K562 (cell line): Measurements from ENCODE around the gene TMIGD2. TPM values are rescaled to one million over a fixed set of nuclear protein-coding genes. Genes with fewer than 3 reads are reported as not detected.

ENCODE experiments used
- BHLHE40 ChIP-seq: IDR thresholded peaks from 2 replicates; pipeline ENCODE4 v1.6.1; 2011; ENCODE audit warnings: low read length, improper control_type of control experiment
- CBX3 ChIP-seq, 2 experiments: IDR thresholded peaks; 1 replicate in 1 of 2; 2 replicates in 1 of 2; pipeline ENCODE4 v1.6.1; 2012; ENCODE audit warnings: inconsistent platforms in 2 of 2, low read length in 2 of 2, borderline replicate concordance in 1 of 2, control low read depth in 1 of 2
- CEBPB ChIP-seq: fragments of 450-650 bp; IDR thresholded peaks from 2 replicates; pipeline ENCODE4 v1.6.1; 2016; ENCODE audit warnings: missing genetic modification characterization, missing compliant biosample characterization
- CHD2 ChIP-seq: IDR thresholded peaks from 2 replicates; pipeline ENCODE4 v1.6.1; 2011; ENCODE audit warnings: low read depth, low read length
- CHD7 ChIP-seq: fragments of 200-600 bp; sonication (generic); IDR thresholded peaks from one replicate; pipeline ENCODE4 v1.6.1; 2012; ENCODE audit warnings: mild to moderate bottlenecking, low read depth, low read length, inconsistent platforms
- CXXC5 ChIP-seq: fragments of 250-450 bp; sonication (Bioruptor Pico); IDR thresholded peaks from 2 replicates; pipeline ENCODE4 v1.8.0; 2022; ENCODE audit warnings: inconsistent platforms, mild to moderate bottlenecking, moderate library complexity
- DNMT1 ChIP-seq: fragments of 450-650 bp; IDR thresholded peaks from 2 replicates; pipeline ENCODE4 v1.6.1; 2016; ENCODE audit warnings: antibody characterized with exemption, mild to moderate bottlenecking
- HDGF ChIP-seq: fragments of 450-650 bp; IDR thresholded peaks from 2 replicates; pipeline ENCODE4 v1.6.1; 2016
- IFI16 ChIP-seq: fragments of 250-450 bp; sonication (Bioruptor Pico); IDR thresholded peaks from 2 replicates; pipeline ENCODE4 v2.1.2; 2022; ENCODE audit warnings: mild to moderate bottlenecking, inconsistent platforms
- KDM1A ChIP-seq, 2 experiments: fragments of 450-650 bp; IDR thresholded peaks; 2 replicates each; pipeline ENCODE4 v1.6.1; 2016; ENCODE audit warnings: mild to moderate bottlenecking in 2 of 2
- MCM2 ChIP-seq: fragments of 450-650 bp; IDR thresholded peaks from 2 replicates; pipeline ENCODE4 v1.6.1; 2017; ENCODE audit warnings: low read depth, mild to moderate bottlenecking
- MECOM ChIP-seq: fragments of 250-450 bp; sonication (Bioruptor Pico); IDR thresholded peaks from 2 replicates; pipeline ENCODE4 v1.8.0; 2022; ENCODE audit warnings: inconsistent platforms
- RB1 ChIP-seq: fragments of 450-650 bp; IDR thresholded peaks from 2 replicates; pipeline ENCODE4 v1.6.1; 2017; ENCODE audit warnings: low read depth, mild to moderate bottlenecking
- SMAD4 ChIP-seq: fragments of 250-450 bp; sonication (Bioruptor Pico); conservative IDR thresholded peaks from 2 replicates; pipeline ENCODE4 v1.8.0; 2021; ENCODE audit warnings: inconsistent platforms, mild to moderate bottlenecking, moderate library complexity
- TEAD1 ChIP-seq, 2 experiments: fragments of 450-650 bp in 1 of 2; sonication (generic) in 1 of 2; formaldehyde crosslinking; IDR thresholded peaks; 2 replicates each; pipeline versions ENCODE4 v1.4.0 to v1.8.0; 2020 to 2022; ENCODE audit warnings: mild to moderate bottlenecking in 2 of 2, missing genetic modification reagents in 1 of 2
- ZFP30 ChIP-seq: fragments of 250-450 bp; sonication (Bioruptor Pico); IDR thresholded peaks from 2 replicates; pipeline ENCODE4 v1.8.0; 2022; ENCODE audit warnings: moderate library complexity, mild to moderate bottlenecking, inconsistent platforms, borderline replicate concordance
- ZNF444 ChIP-seq: fragments of 250-450 bp; sonication (Bioruptor Pico); IDR thresholded peaks from 2 replicates; pipeline ENCODE4 v1.4.0; 2020; ENCODE audit warnings: mild to moderate bottlenecking, moderate library complexity
- ZNF699 ChIP-seq: fragments of 250-450 bp; sonication (Bioruptor Pico); IDR thresholded peaks from 2 replicates; pipeline ENCODE4 v1.8.0; 2021; ENCODE audit warnings: mild to moderate bottlenecking, moderate library complexity; ENCODE audit not compliant: insufficient replicate concordance
- polyA plus RNA-seq, 8 experiments: library from polyadenylated mRNA; depleted of rRNA in 4 of 8; stranded (reverse) in 5 of 8; unstranded in 3 of 8; fragments of >200 nt; fragmentation: Nextera tagmentation in 2 of 8; fragmentation: Illumina TruSeq in 1 of 8; extraction: Ambion mirVana in 2 of 8; extraction: Trizol in 1 of 8; gene quantifications; 2 replicates each; pipeline versions ENCODE4 v1.2.1 to v1.2.3, GENCODE V29; 2011 to 2014; ENCODE audit warnings: inconsistent platforms in 1 of 8, missing spikeins in 1 of 8
- total RNA-seq, 7 experiments: library from RNA; depleted of rRNA in 6 of 7; stranded (reverse); fragments of >200 nt in 6 of 7; fragmentation: Illumina TruSeq in 2 of 7; extraction: Trizol in 2 of 7; gene quantifications; 2 replicates each; pipeline versions ENCODE4 v1.2.1 to v1.2.3, GENCODE V29; 2011 to 2021; ENCODE audit warnings: low replicate concordance in 1 of 7
- TF ChIP-seq, protein P1 (sequence below): fragments of 450-650 bp; formaldehyde crosslinking; IDR thresholded peaks from 2 replicates; pipeline ENCODE4 v1.4.0; 2020; ENCODE audit warnings: mild to moderate bottlenecking, moderate library complexity

The TMIGD2 gene
- total and polyA plus RNA-seq, 9 of the 15 experiments (the other 6 are each of a cell fraction or from before 2014, with no cell fraction given): not detected

DNA sequence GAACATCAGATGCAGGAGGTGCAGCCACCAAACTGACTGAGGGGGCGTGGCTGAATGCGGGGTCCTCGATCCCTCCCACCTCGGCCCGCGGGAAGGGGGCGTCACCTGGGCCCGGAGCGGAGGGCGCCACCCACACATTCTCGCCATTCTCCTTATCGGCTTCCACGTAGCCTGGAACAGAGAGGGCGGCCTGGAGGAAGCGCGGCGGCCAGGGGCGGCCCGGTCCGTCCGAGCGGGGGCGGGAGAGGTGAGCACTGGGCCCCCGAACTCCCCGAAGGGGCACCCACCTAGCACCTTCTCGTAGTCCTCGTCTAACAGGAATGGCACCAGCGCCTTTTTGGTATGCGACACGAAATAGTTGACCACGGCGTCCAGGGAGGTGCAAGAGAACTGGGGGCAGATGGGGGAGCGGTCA is 24.7 kb upstream of the TMIGD2 start (continued):
- TF ChIP-seq CHD7 (no peak), BHLHE40 (no peak), MCM2 (no peak), CEBPB (tag) (no peak), ZFP30 (no peak), SMAD4 (CRISPR knock-in tag) (no peak), ZNF699 (CRISPR knock-in tag) (no peak), ZNF444 (CRISPR knock-in tag) (no peak), IFI16 (no peak), TEAD1 (CRISPR knock-in tag; IDR thresholded peaks at IDR 0.05) (no peak), CXXC5 (CRISPR knock-in tag) (peak; percentile 63), MECOM (CRISPR knock-in tag) (no peak), KDM1A (IDR thresholded peaks at IDR 0.05) (peak in 1 of 2 experiments; percentile 11; a peak in 1 of 4 replicates), CBX3 (IDR thresholded peaks at IDR 0.05; ENCODE audit: borderline replicate concordance in 1 of 2, low read length in 2 of 2) (no peak), CHD2 (no peak), HDGF (no peak), DNMT1 (no peak), RB1 (peak; percentile 32; the same call in 1 of the 2 replicates)
- TF ChIP-seq, protein P1, sequence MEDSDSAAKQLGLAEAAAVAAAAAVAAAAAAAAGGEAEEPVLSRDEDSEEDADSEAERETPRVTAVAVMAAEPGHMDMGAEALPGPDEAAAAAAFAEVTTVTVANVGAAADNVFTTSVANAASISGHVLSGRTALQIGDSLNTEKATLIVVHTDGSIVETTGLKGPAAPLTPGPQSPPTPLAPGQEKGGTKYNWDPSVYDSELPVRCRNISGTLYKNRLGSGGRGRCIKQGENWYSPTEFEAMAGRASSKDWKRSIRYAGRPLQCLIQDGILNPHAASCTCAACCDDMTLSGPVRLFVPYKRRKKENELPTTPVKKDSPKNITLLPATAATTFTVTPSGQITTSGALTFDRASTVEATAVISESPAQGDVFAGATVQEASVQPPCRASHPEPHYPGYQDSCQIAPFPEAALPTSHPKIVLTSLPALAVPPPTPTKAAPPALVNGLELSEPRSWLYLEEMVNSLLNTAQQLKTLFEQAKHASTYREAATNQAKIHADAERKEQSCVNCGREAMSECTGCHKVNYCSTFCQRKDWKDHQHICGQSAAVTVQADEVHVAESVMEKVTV (CRISPR knock-in tag): no peak
